Measurements from ENCODE around the gene ZFAND4.

- TF ChIP-seq, protein P1, sequence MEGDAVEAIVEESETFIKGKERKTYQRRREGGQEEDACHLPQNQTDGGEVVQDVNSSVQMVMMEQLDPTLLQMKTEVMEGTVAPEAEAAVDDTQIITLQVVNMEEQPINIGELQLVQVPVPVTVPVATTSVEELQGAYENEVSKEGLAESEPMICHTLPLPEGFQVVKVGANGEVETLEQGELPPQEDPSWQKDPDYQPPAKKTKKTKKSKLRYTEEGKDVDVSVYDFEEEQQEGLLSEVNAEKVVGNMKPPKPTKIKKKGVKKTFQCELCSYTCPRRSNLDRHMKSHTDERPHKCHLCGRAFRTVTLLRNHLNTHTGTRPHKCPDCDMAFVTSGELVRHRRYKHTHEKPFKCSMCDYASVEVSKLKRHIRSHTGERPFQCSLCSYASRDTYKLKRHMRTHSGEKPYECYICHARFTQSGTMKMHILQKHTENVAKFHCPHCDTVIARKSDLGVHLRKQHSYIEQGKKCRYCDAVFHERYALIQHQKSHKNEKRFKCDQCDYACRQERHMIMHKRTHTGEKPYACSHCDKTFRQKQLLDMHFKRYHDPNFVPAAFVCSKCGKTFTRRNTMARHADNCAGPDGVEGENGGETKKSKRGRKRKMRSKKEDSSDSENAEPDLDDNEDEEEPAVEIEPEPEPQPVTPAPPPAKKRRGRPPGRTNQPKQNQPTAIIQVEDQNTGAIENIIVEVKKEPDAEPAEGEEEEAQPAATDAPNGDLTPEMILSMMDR (conservative IDR thresholded peaks at IDR 0.05 in 1 of 2, IDR thresholded peaks at IDR 0.05 in 1 of 2; ENCODE audit: low read depth in 1 of 2, low read length in 2 of 2): no peak
- no peak for TF ChIP-seq EZH2 (IDR thresholded peaks at IDR 0.05; ENCODE audit: low read length, missing control alignments)
Measured at GRCh38 chr10:45602082-45602730, 70.4 kb downstream of the ZFAND4 start.

Data from fibroblast of lung (primary cell).